Urothelium cell line (cell line): Measurements from ENCODE around the gene CREB3L4.
A peak's percentile ranks its signal among the peaks of the same experiment; 100 is the strongest.

ENCODE experiments used
- DNase-seq: peaks from one replicate; pipeline ENCODE4 v3.0.0; 2011; ENCODE audit warnings: low spot score, mixed read lengths
- FAIRE-seq: peaks from 2 replicates; lab custom pipeline; 2011; peaks lifted over from hg19 to GRCh38; lab: Jason Lieb, UNC

The CREB3L4 gene

GRCh38 chr1:153936011-153936802, 31.5 kb upstream of the CREB3L4 start:
- no peak for FAIRE-seq
- no peak for DNase-seq

GRCh38 chr1:153937331-153937730, 30.4 kb upstream of the CREB3L4 start:
- FAIRE-seq (no peak), DNase-seq (no peak)

- no peak for FAIRE-seq
- DNase-seq = no peak
These were observed 28.7 kb upstream of the CREB3L4 start for GRCh38 chr1:153938996-153939395.

- FAIRE-seq = no peak
- no peak for DNase-seq
These were observed 28.2 kb upstream of the CREB3L4 start for GRCh38 chr1:153939476-153939875.

GRCh38 chr1:153940756-153941155, 26.9 kb upstream of the CREB3L4 start:
- FAIRE-seq = no peak

GRCh38 chr1:153941826-153942725, 25.6 kb upstream of the CREB3L4 start:
- DNase-seq = no peak
- no peak for FAIRE-seq

More at GRCh38 chr1:153940756-153941155, 26.9 kb upstream of the CREB3L4 start:
- no peak for DNase-seq

GRCh38 chr1:153942766-153943549, 24.7 kb upstream of the CREB3L4 start:
- FAIRE-seq = peak; percentile 40
- no peak for DNase-seq

GRCh38 chr1:153944005-153944826, 23.5 kb upstream of the CREB3L4 start:
- FAIRE-seq = no peak
- DNase-seq = no peak

GRCh38 chr1:153944827-153945117, 22.9 kb upstream of the CREB3L4 start:
- no peak for FAIRE-seq
- no peak for DNase-seq

GRCh38 chr1:153945131-153945794, 22.4 kb upstream of the CREB3L4 start:
- FAIRE-seq (no peak), DNase-seq (no peak)

- FAIRE-seq = no peak
- peak; percentile 71 for DNase-seq
These were observed 21.7 kb upstream of the CREB3L4 start for GRCh38 chr1:153945795-153946621.

- DNase-seq (peak; percentile 96), FAIRE-seq (peak; percentile 23)
These were observed 21.0 kb upstream of the CREB3L4 start, which contains the start of gene DENND4B for GRCh38 chr1:153946622-153947241. DENND4B (minus strand) TSS chr1:153946718; CDS start chr1:153944374, 2,344 bp downstream.

- DNase-seq (no peak), FAIRE-seq (no peak)
These were observed 16.5 kb upstream of the CREB3L4 start for GRCh38 chr1:153951183-153951582.

GRCh38 chr1:153951801-153952200, 15.9 kb upstream of the CREB3L4 start:
- no peak for FAIRE-seq
- DNase-seq = no peak

- DNase-seq = no peak
- no peak for FAIRE-seq
These were observed 13.8 kb upstream of the CREB3L4 start for GRCh38 chr1:153953859-153954365.

GRCh38 chr1:153954826-153955225, 12.9 kb upstream of the CREB3L4 start:
- DNase-seq (no peak), FAIRE-seq (no peak)

- no peak for FAIRE-seq
- DNase-seq = no peak
These were observed 10.5 kb upstream of the CREB3L4 start for GRCh38 chr1:153956997-153957715.

GRCh38 chr1:153957744-153958110, 10.0 kb upstream of the CREB3L4 start:
- FAIRE-seq = no peak
- DNase-seq = no peak
